Transverse colon (tissue), 4 donors: ENCODE data around the gene VPS9D1.

Experiments used
- CTCF ChIP-seq, 5 experiments: fragments of 200-600 bp in 3 of 5; fragments of 450-650 bp in 2 of 5; sonication (generic) in 3 of 5; IDR thresholded peaks; 1 replicate in 2 of 5; 2 replicates in 3 of 5; pipeline ENCODE4 v1.5.1; 2016 to 2017; ENCODE audit warnings: antibody characterized with exemption in 5 of 5, inconsistent platforms in 3 of 5, mild to moderate bottlenecking in 2 of 5, moderate library complexity in 1 of 5
- POLR2AphosphoS5 ChIP-seq, 3 donors: sonication (generic); formaldehyde crosslinking; IDR thresholded peaks; one replicate each; pipeline ENCODE4 v1.6.1; 2016; ENCODE audit warnings: antibody characterized with exemption in 3 of 3

- TF ChIP-seq POLR2AphosphoS5 (IDR thresholded peaks at IDR 0.05) (no peak), CTCF (IDR thresholded peaks at IDR 0.05) (no peak)
Observed at GRCh38 chr16:89709716-89710432, 10.8 kb downstream of the VPS9D1 start.
